Measurements from ENCODE around the gene KCNC1.

The KCNC1 gene

GRCh38 chr11:17700991-17701390 lies 33.6 kb upstream of the KCNC1 start:
- Mint-ChIP-seq H3K27ac (no peak overlapping the region), H3K27me3 (peaks cover 27% of the 10 kb centered on the region), H3K4me3 (no peak overlapping the region), H3K4me1 (ENCODE audit: low read depth) (no peaks in the 10 kb centered on the region), H3K36me3 (ENCODE audit: low read depth) (no peaks in the 10 kb centered on the region), H3K9me3 (no peaks in the 10 kb centered on the region)
- no peak for DNase-seq

GRCh38 chr11:17702876-17703275 lies 31.7 kb upstream of the KCNC1 start:
- Mint-ChIP-seq H3K4me3 (no peak overlapping the region), H3K4me1 (ENCODE audit: low read depth) (no peaks in the 10 kb centered on the region), H3K27me3 (peaks cover 17% of the 10 kb centered on the region), H3K27ac (no peak overlapping the region), H3K36me3 (ENCODE audit: low read depth) (no peaks in the 10 kb centered on the region), H3K9me3 (no peaks in the 10 kb centered on the region)
- no peak for DNase-seq

GRCh38 chr11:17703951-17704350 lies 30.6 kb upstream of the KCNC1 start:
- H3K4me3 Mint-ChIP-seq, result no peak overlapping the region
- H3K27me3 Mint-ChIP-seq, result peaks cover 13% of the 10 kb centered on the region
- no peaks in the 10 kb centered on the region for H3K9me3 Mint-ChIP-seq
- DNase-seq, result no peak
- H3K36me3 Mint-ChIP-seq (ENCODE audit: low read depth), result no peaks in the 10 kb centered on the region
- H3K4me1 Mint-ChIP-seq (ENCODE audit: low read depth), result no peaks in the 10 kb centered on the region
- H3K27ac Mint-ChIP-seq, result no peak overlapping the region

GRCh38 chr11:17707830-17708229 lies 26.8 kb upstream of the KCNC1 start:
- no peaks in the 10 kb centered on the region for H3K4me1 Mint-ChIP-seq (ENCODE audit: low read depth)
- no peak for DNase-seq
- H3K9me3 Mint-ChIP-seq, result no peaks in the 10 kb centered on the region
- H3K27ac Mint-ChIP-seq, result no peak overlapping the region
- no peak overlapping the region for H3K4me3 Mint-ChIP-seq
- H3K27me3 Mint-ChIP-seq, result peaks cover 15% of the 10 kb centered on the region
- no peaks in the 10 kb centered on the region for H3K36me3 Mint-ChIP-seq (ENCODE audit: low read depth)

GRCh38 chr11:17711836-17712235 lies 22.7 kb upstream of the KCNC1 start:
- H3K27me3 Mint-ChIP-seq, result peaks cover 17% of the 10 kb centered on the region
- H3K4me3 Mint-ChIP-seq, result no peak overlapping the region
- no peak overlapping the region for H3K27ac Mint-ChIP-seq
- H3K36me3 Mint-ChIP-seq (ENCODE audit: low read depth), result no peaks in the 10 kb centered on the region
- DNase-seq, result no peak
- no peaks in the 10 kb centered on the region for H3K9me3 Mint-ChIP-seq
- no peaks in the 10 kb centered on the region for H3K4me1 Mint-ChIP-seq (ENCODE audit: low read depth)

- Mint-ChIP-seq H3K36me3 (ENCODE audit: low read depth) (no peaks in the 10 kb centered on the region), H3K9me3 (no peaks in the 10 kb centered on the region), H3K4me3 (no peak overlapping the region), H3K4me1 (ENCODE audit: low read depth) (no peaks in the 10 kb centered on the region), H3K27me3 (peaks cover 22% of the 10 kb centered on the region), H3K27ac (no peak overlapping the region)
- DNase-seq, result no peak
Measured at GRCh38 chr11:17713851-17714250, 20.7 kb upstream of the KCNC1 start.

- no peak for DNase-seq
- H3K27ac Mint-ChIP-seq, result no peak overlapping the region
- no peaks in the 10 kb centered on the region for H3K9me3 Mint-ChIP-seq
- no peaks in the 10 kb centered on the region for H3K36me3 Mint-ChIP-seq (ENCODE audit: low read depth)
- H3K4me1 Mint-ChIP-seq (ENCODE audit: low read depth), result peaks cover 1% of the 10 kb centered on the region
- no peak overlapping the region for H3K4me3 Mint-ChIP-seq
- peaks cover 22% of the 10 kb centered on the region for H3K27me3 Mint-ChIP-seq
Measured at GRCh38 chr11:17714356-17714854, 20.2 kb upstream of the KCNC1 start.

GRCh38 chr11:17714870-17715269 lies 19.7 kb upstream of the KCNC1 start:
- Mint-ChIP-seq H3K9me3 (no peaks in the 10 kb centered on the region), H3K27me3 (peaks cover 25% of the 10 kb centered on the region), H3K36me3 (ENCODE audit: low read depth) (no peaks in the 10 kb centered on the region), H3K4me3 (no peak overlapping the region), H3K27ac (no peak overlapping the region), H3K4me1 (ENCODE audit: low read depth) (peaks cover 1% of the 10 kb centered on the region)
- DNase-seq, result no peak

- Mint-ChIP-seq H3K9me3 (no peaks in the 10 kb centered on the region), H3K4me1 (ENCODE audit: low read depth) (peaks cover 1% of the 10 kb centered on the region), H3K4me3 (no peak overlapping the region), H3K36me3 (ENCODE audit: low read depth) (no peaks in the 10 kb centered on the region), H3K27ac (no peak overlapping the region), H3K27me3 (peaks cover 39% of the 10 kb centered on the region)
- no peak for DNase-seq
Measured at GRCh38 chr11:17716807-17717206, 17.8 kb upstream of the KCNC1 start.

GRCh38 chr11:17718015-17718414 lies 16.6 kb upstream of the KCNC1 start:
- Mint-ChIP-seq H3K36me3 (ENCODE audit: low read depth) (no peaks in the 10 kb centered on the region), H3K27ac (no peak overlapping the region), H3K4me3 (no peak overlapping the region), H3K9me3 (no peaks in the 10 kb centered on the region), H3K27me3 (peaks cover 52% of the 10 kb centered on the region), H3K4me1 (ENCODE audit: low read depth) (peaks cover 1% of the 10 kb centered on the region)
- DNase-seq, result no peak

GRCh38 chr11:17718510-17718962 lies 16.0 kb upstream of the KCNC1 start:
- Mint-ChIP-seq H3K4me1 (ENCODE audit: low read depth) (peaks cover 1% of the 10 kb centered on the region), H3K36me3 (ENCODE audit: low read depth) (no peaks in the 10 kb centered on the region), H3K9me3 (no peaks in the 10 kb centered on the region), H3K27ac (no peak overlapping the region), H3K4me3 (no peak overlapping the region), H3K27me3 (peaks cover 55% of the 10 kb centered on the region)
- no peak for DNase-seq

GRCh38 chr11:17719028-17719937 lies 15.3 kb upstream of the KCNC1 start, which contains the start of gene MYOD1:
Gene MYOD1 (plus strand): TSS chr11:17719571. CDS start chr11:17719783, 212 bp downstream.
- H3K36me3 Mint-ChIP-seq (ENCODE audit: low read depth), result no peaks in the 10 kb centered on the region

GRCh38 chr11:17719938-17720795 lies 14.4 kb upstream of the KCNC1 start:
- Mint-ChIP-seq H3K36me3 (ENCODE audit: low read depth) (no peaks in the 10 kb centered on the region), H3K4me3 (no peak overlapping the region), H3K27me3 (peaks cover 61% of the 10 kb centered on the region), H3K27ac (no peak overlapping the region), H3K4me1 (ENCODE audit: low read depth) (peaks cover 1% of the 10 kb centered on the region), H3K9me3 (no peaks in the 10 kb centered on the region)
- peak; percentile 31 for DNase-seq

More at GRCh38 chr11:17719028-17719937, 15.3 kb upstream of the KCNC1 start, which contains the start of gene MYOD1:
- Mint-ChIP-seq H3K4me3 (no peak within 1 kb of the TSS), H3K9me3 (no peaks in the 10 kb centered on the region), H3K4me1 (ENCODE audit: low read depth) (peaks cover 1% of the 10 kb centered on the region), H3K27me3 (peaks cover 55% of the 10 kb centered on the region), H3K27ac (no peak within 1 kb of the TSS)
- peak; percentile 29 for DNase-seq

GRCh38 chr11:17720796-17721171 lies 13.8 kb upstream of the KCNC1 start:
- Mint-ChIP-seq H3K36me3 (ENCODE audit: low read depth) (no peaks in the 10 kb centered on the region), H3K4me1 (ENCODE audit: low read depth) (peaks cover 1% of the 10 kb centered on the region), H3K27ac (no peak overlapping the region), H3K4me3 (no peak overlapping the region), H3K27me3 (peaks cover 64% of the 10 kb centered on the region), H3K9me3 (no peaks in the 10 kb centered on the region)
- DNase-seq, result no peak

All from activated T-cell treated with anti-CD3 and anti-CD28 coated beads, Interleukin-2, amount 50 U/mL, for 24 hours (primary cell).